Fibroblast of pulmonary artery (primary cell): Measurements from ENCODE around the gene BRIP1.
"Not testable (repeated sequence)": the region's sequence is repeated elsewhere in the genome, so short reads cannot be mapped to it uniquely, and the experiment has no call there.

Experiments used
- DNase-seq: peaks from one replicate; pipeline ENCODE4 v3.0.0-alpha.2; 2010; ENCODE audit warnings: low read depth
- H3K4me3 ChIP-seq: replicated peaks from 2 replicates; pipeline ENCODE4 v1.5.1; 2011; ENCODE audit warnings: low read depth, mild to moderate bottlenecking, control low read depth, low read length, moderate library complexity
- CTCF ChIP-seq: IDR thresholded peaks from 2 replicates; pipeline ENCODE4 v1.5.1; 2011; ENCODE audit warnings: mild to moderate bottlenecking, control low read depth, low read length, inconsistent platforms; ENCODE audit errors: missing control alignments

The BRIP1 gene

GRCh38 chr17:61831099-61831498, 32.2 kb downstream of the BRIP1 start:
- no peak for TF ChIP-seq CTCF

GRCh38 chr17:61828694-61829093, 34.6 kb downstream of the BRIP1 start:
- TF ChIP-seq CTCF: no peak
- DNase-seq: no peak
- no peak overlapping the region for H3K4me3 ChIP-seq

More at GRCh38 chr17:61831099-61831498, 32.2 kb downstream of the BRIP1 start:
- no peak for DNase-seq
- no peak overlapping the region for H3K4me3 ChIP-seq

GRCh38 chr17:61827649-61828395, 35.5 kb downstream of the BRIP1 start:
- H3K4me3 ChIP-seq: no peak overlapping the region
- TF ChIP-seq CTCF: no peak
- DNase-seq: no peak

GRCh38 chr17:61826866-61827265, 36.5 kb downstream of the BRIP1 start:
- not testable (repeated sequence) for DNase-seq, H3K4me3 ChIP-seq

GRCh38 chr17:61826198-61826597, 37.1 kb downstream of the BRIP1 start:
- DNase-seq, H3K4me3 ChIP-seq: not testable (repeated sequence)

- no peak for DNase-seq
- TF ChIP-seq CTCF: no peak
These were observed 37.7 kb downstream of the BRIP1 start for GRCh38 chr17:61825448-61826137.

GRCh38 chr17:61822326-61823285, 40.7 kb downstream of the BRIP1 start:
- no peak overlapping the region for H3K4me3 ChIP-seq
- no peak for DNase-seq
- no peak for TF ChIP-seq CTCF

More at GRCh38 chr17:61825448-61826137, 37.7 kb downstream of the BRIP1 start:
- no peak overlapping the region for H3K4me3 ChIP-seq
